HepG2 (cell line): ENCODE measurements around the gene WNT6. TPM values are rescaled to one million over a fixed set of nuclear protein-coding genes. Genes with fewer than 3 reads are reported as not detected.

Experiments used
- ATAC-seq: fragments of 200-7000 bp; cut with Tn5 transposase; 3 replicates; pipeline ENCODE4 v1.9.1; 2020; ENCODE audit warnings: mild to moderate bottlenecking, moderate library complexity
- BruUV-seq: library from RNA; stranded (reverse); fragments of 400-500 nt; replicated peaks from 2 replicates; lab custom pipeline; 2021; lab: Mats Ljungman, UMichigan
- CTCF ChIA-PET: fragments of 300-600 bp; formaldehyde crosslinking; extraction: SDS; loops from one replicate; lab custom pipeline; 2021; ENCODE audit warnings: low total read pairs, inconsistent platforms, low intra/inter-chr PET ratio; lab: Yijun Ruan, JAX
- POLR2A ChIA-PET: fragments of 350-600 bp; sonication (Branson Sonifier 250); formaldehyde crosslinking; loops from one replicate; lab custom pipeline; 2020; ENCODE audit warnings: antibody characterized with exemption, inconsistent platforms; lab: Yijun Ruan, JAX
- DNase-seq: peaks from one replicate; pipeline ENCODE4 v3.0.0-alpha.2; 2015; ENCODE audit warnings: low spot score
- FAIRE-seq: peaks from 3 replicates; lab custom pipeline; 2011; peaks lifted over from hg19 to GRCh38; lab: Jason Lieb, UNC
- H2AFZ ChIP-seq: one replicate; pipeline ENCODE4 v1.6.1; 2011; ENCODE audit warnings: low read length, inconsistent platforms
- H3K27ac ChIP-seq: fragments of 300-600 bp; 3 replicates; pipeline ENCODE4 v1.8.0; 2011; ENCODE audit warnings: mixed run types, mild to moderate bottlenecking, mixed read lengths, low read length, inconsistent platforms; ENCODE audit not compliant: insufficient read depth; ENCODE audit errors: extremely low read length
- H3K27me3 ChIP-seq, 2 experiments: fragments of 200-600 bp in 1 of 2; 2 replicates in 1 of 2; 3 replicates in 1 of 2; pipeline versions ENCODE4 v1.6.0 to v1.8.0; 2011; ENCODE audit warnings: low read length in 2 of 2, mild to moderate bottlenecking in 2 of 2, moderate library complexity in 2 of 2, inconsistent platforms in 1 of 2; ENCODE audit not compliant: insufficient read depth in 2 of 2, control insufficient read depth in 1 of 2
- H3K36me3 ChIP-seq, 2 experiments: fragments of 200-600 bp in 1 of 2; replicated peaks in 1 of 2; 2 replicates in 1 of 2; 3 replicates in 1 of 2; pipeline versions ENCODE4 v1.5.1 to v1.8.0; 2011; ENCODE audit warnings: low read length in 2 of 2, inconsistent platforms in 1 of 2; ENCODE audit not compliant: insufficient read depth in 2 of 2, control insufficient read depth in 1 of 2
- H3K4me1 ChIP-seq: 2 replicates; pipeline ENCODE4 v1.5.1; 2012; ENCODE audit warnings: low read length, inconsistent platforms; ENCODE audit not compliant: insufficient read depth
- H3K4me2 ChIP-seq: 2 replicates; pipeline ENCODE4 v1.6.0; 2011; ENCODE audit warnings: low read depth, low read length, inconsistent platforms
- H3K4me3 ChIP-seq, 3 experiments: fragments of 200-600 bp in 1 of 3; sonication (generic), shearing (Covaris generic) in 1 of 3; replicated peaks in 1 of 3; 2 replicates each; pipeline ENCODE4 v1.5.1; 2011 to 2016; ENCODE audit warnings: low read length in 3 of 3, inconsistent platforms in 2 of 3, low read depth in 2 of 3, mild to moderate bottlenecking in 2 of 3, control low read depth in 1 of 3, mixed read lengths in 1 of 3; ENCODE audit not compliant: insufficient read depth in 1 of 3
- H3K79me2 ChIP-seq: one replicate; pipeline ENCODE4 v1.6.1; 2011; ENCODE audit warnings: low read length, inconsistent platforms; ENCODE audit not compliant: insufficient read depth
- H3K9ac ChIP-seq: 2 replicates; pipeline ENCODE4 v1.6.0; 2011; ENCODE audit warnings: mild to moderate bottlenecking, low read depth, low read length, inconsistent platforms; ENCODE audit not compliant: insufficient read depth
- H3K9me3 ChIP-seq: 2 replicates; pipeline ENCODE4 v1.5.1; 2012; ENCODE audit warnings: mild to moderate bottlenecking, low read length
- H4K20me1 ChIP-seq: 2 replicates; pipeline ENCODE4 v1.6.0; 2011; ENCODE audit warnings: inconsistent platforms, mild to moderate bottlenecking, low read length, moderate library complexity; ENCODE audit not compliant: insufficient read depth
- AGO2 ChIP-seq: fragments of 200-400 bp; formaldehyde crosslinking; optimal IDR thresholded peaks from 2 replicates; pipeline ENCODE3; 2017; ENCODE audit warnings: mild to moderate bottlenecking, low read depth, low read length, moderate library complexity
- ARID2 ChIP-seq: sonication (generic); formaldehyde crosslinking; IDR thresholded peaks from 2 replicates; pipeline ENCODE4 v1.8.1; 2022; ENCODE audit warnings: mild to moderate bottlenecking, missing genetic modification reagents, borderline replicate concordance
- KDM2A ChIP-seq: sonication (generic); formaldehyde crosslinking; IDR thresholded peaks from 2 replicates; pipeline ENCODE4 v1.4.0; 2020; ENCODE audit warnings: low read depth, missing genetic modification reagents, borderline replicate concordance
- POGZ ChIP-seq: sonication (generic); formaldehyde crosslinking; IDR thresholded peaks from 2 replicates; pipeline ENCODE4 v1.4.0; 2020; ENCODE audit warnings: mild to moderate bottlenecking, missing genetic modification reagents
- ZBTB2 ChIP-seq: sonication (generic); formaldehyde crosslinking; IDR thresholded peaks from 2 replicates; pipeline ENCODE4 v1.8.0; 2022; ENCODE audit warnings: low read depth, missing genetic modification reagents
- ZMAT5 ChIP-seq: sonication (generic); formaldehyde crosslinking; IDR thresholded peaks from 2 replicates; pipeline ENCODE4 v1.5.0; 2020; ENCODE audit warnings: mild to moderate bottlenecking, low read depth, missing genetic modification reagents, borderline replicate concordance
- ZNF34 ChIP-seq: sonication (generic); formaldehyde crosslinking; IDR thresholded peaks from 2 replicates; pipeline ENCODE4 v1.4.0; 2020; ENCODE audit warnings: mild to moderate bottlenecking, missing genetic modification reagents, borderline replicate concordance
- ZNF549 ChIP-seq: sonication (generic); formaldehyde crosslinking; IDR thresholded peaks from 2 replicates; pipeline ENCODE4 v1.5.0; 2020; ENCODE audit warnings: missing genetic modification reagents
- ZNF670 ChIP-seq: sonication (generic); formaldehyde crosslinking; IDR thresholded peaks from 2 replicates; pipeline ENCODE4 v1.8.0; 2022; ENCODE audit warnings: mild to moderate bottlenecking, missing genetic modification reagents, borderline replicate concordance
- ZNF878 ChIP-seq: sonication (generic); formaldehyde crosslinking; IDR thresholded peaks from 2 replicates; pipeline ENCODE4 v1.8.1; 2023; ENCODE audit warnings: mild to moderate bottlenecking, missing genetic modification reagents, moderate library complexity
- WGBS: methylation state at CpG from one replicate; pipeline ENCODE4 v1.1.6; 2017; ENCODE audit warnings: low lambda C conversion rate; 5-methylcytosine and 5-hydroxymethylcytosine counted together
- in situ Hi-C: cut with HindIII; loops from 2 replicates; pipeline ENCODE4 v1.10.0; 2017; ENCODE audit warnings: low pct_unique_long_range_greater_than_20kb; ENCODE audit not compliant: extremely low pct_ligation_motif_present
- intact Hi-C: fragments of 100-400 bp; cut with micrococcal nuclease; formaldehyde crosslinking; loops from one replicate; pipeline ENCODE4 v1.10.0; 2022; ENCODE audit not compliant: unreplicated experiment
- polyA plus RNA-seq, 8 experiments: library from polyadenylated mRNA; depleted of rRNA in 3 of 8; stranded (reverse) in 7 of 8; unstranded in 1 of 8; fragments of >200 nt; fragmentation: Illumina TruSeq in 4 of 8; extraction: Trizol in 4 of 8; gene quantifications; 2 replicates each; pipeline versions ENCODE4 v1.2.1 to v1.2.3, GENCODE V29; 2011 to 2016; ENCODE audit warnings: low read depth in 4 of 8, missing spikeins in 1 of 8, mixed read lengths in 1 of 8; ENCODE audit not compliant: insufficient read depth in 1 of 8
- total RNA-seq, 5 experiments: library from RNA; depleted of rRNA; stranded (reverse); fragments of >200 nt; fragmentation: Illumina TruSeq; extraction: Trizol; gene quantifications; 2 replicates each; pipeline ENCODE4 v1.2.3, GENCODE V29; 2016; ENCODE audit warnings: low read depth in 1 of 5

Gene WNT6
- total and polyA plus RNA-seq, 2 of the 13 experiments (the other 11 are each of a cell fraction or from before 2014, with no cell fraction given), result 0.20 TPM; not detected in 1

GRCh38 chr2:218824004-218824403 lies 35.6 kb upstream of the WNT6 start:
- TF ChIP-seq ZNF549 (CRISPR knock-in tag) (no peak), ZNF670 (CRISPR knock-in tag) (no peak), AGO2 (peak; percentile 39), KDM2A (CRISPR knock-in tag) (0 out of 2 replicates have a peak, but pooled peaks have one; percentile 16), ZBTB2 (CRISPR knock-in tag) (no peak), ARID2 (CRISPR knock-in tag) (no peak), ZNF878 (CRISPR knock-in tag) (no peak), ZNF34 (CRISPR knock-in tag) (no peak), POGZ (no peak), ZMAT5 (CRISPR knock-in tag) (no peak)
- TF ChIP-seq, all 625 proteins: peak for 2
- no peaks in the 10 kb centered on the region for H3K9me3 ChIP-seq
- H3K4me3 ChIP-seq, result no peak overlapping the region
- H3K4me2 ChIP-seq, result no peak overlapping the region
- WGBS, result 85% methylated on average over 7 of the region's 7 CpGs
- H3K27me3 ChIP-seq, result peaks cover 4 to 24% of the 10 kb centered on the region in 2 experiments; a peak in 4 of 5 replicates
- FAIRE-seq (no peak), ATAC-seq (peak; percentile 1; the same call in 1 of the 3 replicates), DNase-seq (no peak)
- no peaks in the 10 kb centered on the region for H4K20me1 ChIP-seq
- intact Hi-C loops (no loop called here), in situ Hi-C loops (no loop called here)
- H3K4me1 ChIP-seq, result peaks cover 16% of the 10 kb centered on the region
- no peak overlapping the region for H2AFZ ChIP-seq
- CTCF ChIA-PET, result no interaction called here
- BruUV-seq, result no TSS peak
- no peak overlapping the region for H3K9ac ChIP-seq
- no peak overlapping the region for H3K27ac ChIP-seq
- H3K79me2 ChIP-seq, result no peaks in the 10 kb centered on the region
- H3K36me3 ChIP-seq, result peaks cover 2% of the 10 kb centered on the region in 2 experiments; a peak in 2 of 5 replicates
- POLR2A ChIA-PET, result no interaction called here
